ENCODE measurements around the gene TMEM131. TPM values are rescaled to one million over a fixed set of nuclear protein-coding genes. Genes with fewer than 3 reads are reported as not detected.
"Not testable (repeated sequence)": the region's sequence is repeated elsewhere in the genome, so short reads cannot be mapped to it uniquely, and the experiment has no call there.

Gene TMEM131
- total and polyA plus RNA-seq, 2 of the 8 experiments (the other 6 are each of a cell fraction or from before 2014, with no cell fraction given): 9.7 to 22.9 TPM

DNA sequence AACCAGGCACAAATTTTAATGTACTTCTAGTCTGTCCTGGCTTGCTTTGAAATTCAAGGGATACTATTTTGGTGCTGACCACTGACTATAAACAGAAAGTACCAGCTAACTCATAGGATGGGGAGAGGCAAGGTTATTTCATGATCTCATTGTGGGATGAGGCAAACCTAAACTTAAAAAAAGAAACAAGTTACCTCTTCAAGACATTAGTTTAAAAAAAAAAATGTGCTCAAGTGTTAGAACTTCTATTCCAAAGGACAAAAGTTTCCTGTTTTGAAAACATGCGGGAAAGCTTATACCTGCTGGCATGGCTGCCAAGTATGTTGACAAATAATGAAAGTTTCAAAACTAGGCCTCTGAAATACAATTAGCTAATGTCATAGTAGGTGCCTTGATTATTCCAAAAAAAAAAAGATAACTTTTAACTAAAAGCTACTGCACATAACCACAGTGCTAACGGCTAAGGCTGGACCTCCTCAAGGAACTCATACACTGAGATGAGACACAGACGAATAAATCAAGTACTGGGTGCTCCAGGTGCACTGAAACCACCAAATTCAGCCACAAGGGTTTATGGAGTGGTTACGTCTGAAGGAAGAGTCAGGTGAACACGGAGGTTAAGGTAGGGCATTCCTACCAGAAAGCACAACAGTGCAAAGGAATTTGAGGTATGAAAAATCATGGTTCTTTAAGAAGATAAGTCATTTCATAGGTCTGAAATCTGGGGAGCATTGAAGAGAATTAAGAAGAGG, 38.1 kb downstream of the TMEM131 start (continued):
- TF ChIP-seq SIRT6 (IDR thresholded peaks at IDR 0.05; ENCODE audit: low read length): no peak
- TF ChIP-seq EGR1 (IDR thresholded peaks at IDR 0.05; ENCODE audit: borderline replicate concordance, low read depth, low read length): no peak

DNA sequence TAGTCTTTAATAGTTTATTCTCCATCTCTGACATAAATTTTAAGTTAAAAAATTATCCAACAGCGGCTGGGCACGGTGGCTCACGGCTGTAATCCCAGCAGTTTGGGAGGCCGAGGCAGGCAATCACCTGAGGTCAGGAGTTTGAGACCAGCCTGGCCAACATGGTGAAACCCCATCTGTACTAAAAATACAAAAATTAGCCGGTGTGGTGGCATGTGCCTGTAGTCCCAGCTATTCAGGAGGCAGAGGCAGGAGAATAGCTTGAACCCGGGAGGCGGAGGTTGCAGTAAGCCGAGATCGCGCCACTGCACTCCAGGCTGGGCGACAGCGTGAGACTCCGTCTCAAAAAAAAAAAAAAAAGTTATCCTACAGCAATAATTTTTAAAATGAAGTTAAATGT, 39.0 kb downstream of the TMEM131 start:
- H3K23me2 ChIP-seq (ENCODE audit: low read depth, low read length); H2BK15ac ChIP-seq (ENCODE audit: low read length); H2AFZ ChIP-seq (ENCODE audit: low read length); H3K14ac ChIP-seq (ENCODE audit: insufficient read length); POLR2A ChIA-PET (ENCODE audit: partially characterized antibody); H3K23ac ChIP-seq (ENCODE audit: insufficient read length); H2AK5ac ChIP-seq (ENCODE audit: low read depth, low read length); H2BK5ac ChIP-seq (ENCODE audit: low read depth, low read length); H2BK12ac ChIP-seq (ENCODE audit: low read depth, low read length); H4K91ac ChIP-seq (replicated peaks; ENCODE audit: insufficient read length, low read length); H3K4me1 ChIP-seq (replicated peaks in 1 of 4; ENCODE audit: control insufficient read depth in 3 of 4, insufficient read depth in 4 of 4, low read length in 3 of 4); H3K56ac ChIP-seq (replicated peaks; ENCODE audit: insufficient read length, low read depth, low read length); H3K9ac ChIP-seq (replicated peaks in 1 of 4; ENCODE audit: extremely low read depth in 1 of 4, low read depth in 3 of 4, low read length in 3 of 4); H3K36me3 ChIP-seq (ENCODE audit: control insufficient read depth in 2 of 4, insufficient read depth in 4 of 4, low read length in 3 of 4); H3K9me3 ChIP-seq (ENCODE audit: insufficient read depth in 2 of 2, low read depth in 1 of 2, low read length in 1 of 2); CTCF ChIA-PET (ENCODE audit: partially characterized antibody); H3K4ac ChIP-seq (replicated peaks; ENCODE audit: insufficient read length, low read depth, low read length); DNase-seq (ENCODE audit: low read depth in 1 of 2, low spot score in 2 of 2); H3K4me3 ChIP-seq (ENCODE audit: extremely low read depth in 1 of 4, insufficient read depth in 2 of 4, low read depth in 3 of 4, low read length in 4 of 4); H3K27ac ChIP-seq (ENCODE audit: low read depth, low read length); H3K4me2 ChIP-seq (ENCODE audit: insufficient read depth in 1 of 2, low read depth in 2 of 2, low read length in 2 of 2); H3K27me3 ChIP-seq (replicated peaks in 1 of 4; ENCODE audit: control insufficient read depth in 3 of 4, extremely low read depth in 1 of 4, insufficient read depth in 3 of 4, low read length in 3 of 4); H4K20me1 ChIP-seq (replicated peaks in 1 of 2; ENCODE audit: control insufficient read depth in 1 of 2, insufficient read depth in 2 of 2, low read length in 2 of 2); H4K5ac ChIP-seq (ENCODE audit: insufficient read length, low read depth, low read length); H4K8ac ChIP-seq (ENCODE audit: extremely low read depth, insufficient read depth, low read length); H2BK120ac ChIP-seq (replicated peaks; ENCODE audit: low read depth, low read length); H2BK20ac ChIP-seq (ENCODE audit: low read length); FAIRE-seq; H3K18ac ChIP-seq (ENCODE audit: extremely low read depth, low read length): not testable (repeated sequence)
- Histone ChIP-seq H3K79me2 (ENCODE audit: control insufficient read depth in 1 of 2, insufficient read depth in 2 of 2, low read length in 2 of 2) (peaks cover 0 to 80% of the 10 kb centered on the region in 2 experiments; a peak in 2 of 4 replicates), H3K79me1 (ENCODE audit: low read depth, low read length) (peaks cover 11% of the 10 kb centered on the region)
- 91% methylated on average over 10 of the region's 13 CpGs; no CpG with 5 or more reads in 1 of the 2 experiments for WGBS, 2 experiments (ENCODE audit: extremely low coverage in 1 of 2, insufficient coverage in 1 of 2, insufficient read length in 1 of 2, insufficient replicate concordance in 2 of 2, low coverage in 1 of 2, low lambda C conversion rate in 2 of 2, missing lambda C conversion rate in 1 of 2)

All from H1 (cell line).